KMS-11 (cell line): ENCODE results near the gene ASPSCR1.

Source experiments
- H2AFZ ChIP-seq: fragments of 200-600 bp; sonication (generic); 2 replicates; pipeline ENCODE4 v1.6.1; 2016; ENCODE audit warnings: antibody characterized with exemption, mixed run types, low read depth
- H3K27ac ChIP-seq: fragments of 200-600 bp; sonication (generic); 2 replicates; pipeline ENCODE4 v1.6.1; 2016; ENCODE audit warnings: mild to moderate bottlenecking, mixed run types
- H3K27me3 ChIP-seq: fragments of 200-600 bp; sonication (generic); 2 replicates; pipeline ENCODE4 v1.6.1; 2017; ENCODE audit warnings: mild to moderate bottlenecking, low read depth, mixed run types, moderate library complexity; ENCODE audit not compliant: insufficient read depth
- H3K36me3 ChIP-seq: fragments of 200-600 bp; sonication (generic); 2 replicates; pipeline ENCODE4 v1.6.1; 2017; ENCODE audit warnings: mild to moderate bottlenecking, mixed run types; ENCODE audit not compliant: insufficient read depth
- H3K4me1 ChIP-seq: fragments of 200-600 bp; sonication (generic); 2 replicates; pipeline ENCODE4 v1.6.1; 2016; ENCODE audit warnings: mild to moderate bottlenecking, low read depth, mixed run types; ENCODE audit not compliant: poor library complexity, severe bottlenecking
- H3K4me2 ChIP-seq: fragments of 200-600 bp; sonication (generic); 2 replicates; pipeline ENCODE4 v1.7.0; 2016; ENCODE audit warnings: mild to moderate bottlenecking, mixed run types
- H3K4me3 ChIP-seq: fragments of 200-600 bp; sonication (generic); IDR thresholded peaks from 2 replicates; pipeline ENCODE4 v1.6.1; 2017; ENCODE audit warnings: low read depth, low read length, mixed read lengths; ENCODE audit not compliant: insufficient read depth
- H3K79me2 ChIP-seq: fragments of 200-600 bp; sonication (generic); 2 replicates; pipeline ENCODE4 v1.6.1; 2016; ENCODE audit warnings: low read depth, mixed run types; ENCODE audit not compliant: insufficient read depth
- H3K9ac ChIP-seq: fragments of 200-600 bp; sonication (generic); 2 replicates; pipeline ENCODE4 v1.6.1; 2016; ENCODE audit warnings: mild to moderate bottlenecking, mixed run types
- H4K20me1 ChIP-seq: fragments of 200-600 bp; sonication (generic); 2 replicates; pipeline ENCODE4 v1.6.1; 2016; ENCODE audit warnings: mild to moderate bottlenecking, mixed run types; ENCODE audit not compliant: insufficient read depth
- TF ChIP-seq, protein P1 (sequence below): fragments of 200-600 bp; sonication (generic); conservative IDR thresholded peaks from 2 replicates; pipeline ENCODE4 v1.6.1; 2017; ENCODE audit warnings: low read depth, mild to moderate bottlenecking, antibody characterized with exemption, low read length, moderate library complexity, mixed read lengths

The ASPSCR1 gene

DNA sequence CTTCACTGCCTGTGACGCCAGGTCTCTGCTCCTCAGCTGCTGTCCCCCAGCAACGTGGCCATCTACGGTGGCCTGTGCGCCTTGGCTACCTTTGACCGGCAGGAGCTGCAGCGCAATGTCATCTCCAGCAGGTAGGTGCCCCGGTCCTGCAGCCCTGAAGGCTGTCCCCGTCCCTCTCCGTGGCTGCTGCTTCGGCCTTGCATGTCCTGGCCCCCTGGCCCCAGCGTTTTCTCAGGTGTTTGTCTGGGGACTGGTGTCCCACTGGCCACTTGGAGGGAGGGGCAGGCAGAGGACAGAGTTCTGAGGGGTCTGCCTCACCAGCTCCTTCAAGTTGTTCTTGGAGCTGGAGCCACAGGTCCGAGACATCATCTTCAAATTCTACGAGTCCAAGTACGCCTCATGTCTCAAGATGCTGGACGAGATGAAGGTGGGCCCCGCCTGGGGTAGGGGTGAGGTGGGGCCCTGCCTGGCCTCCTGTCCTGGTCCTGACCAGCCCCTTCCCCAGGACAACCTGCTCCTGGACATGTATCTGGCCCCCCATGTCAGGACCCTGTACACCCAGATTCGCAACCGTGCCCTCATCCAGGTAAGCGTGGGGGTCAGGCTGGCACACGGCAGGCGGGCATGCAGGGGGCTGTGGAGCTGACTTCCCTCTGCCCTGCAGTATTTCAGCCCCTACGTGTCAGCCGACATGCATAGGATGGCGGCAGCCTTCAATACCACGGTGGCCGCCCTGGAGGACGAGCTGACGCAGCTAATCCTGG lies 78.7 kb downstream of the ASPSCR1 start:
- peaks cover 17% of the 10 kb centered on the region; the same call in 1 of the 2 replicates for H3K79me2 ChIP-seq
- no peaks in the 10 kb centered on the region for H3K27me3 ChIP-seq
- peaks cover 13% of the 10 kb centered on the region for H3K4me1 ChIP-seq
- TF ChIP-seq, protein P1, sequence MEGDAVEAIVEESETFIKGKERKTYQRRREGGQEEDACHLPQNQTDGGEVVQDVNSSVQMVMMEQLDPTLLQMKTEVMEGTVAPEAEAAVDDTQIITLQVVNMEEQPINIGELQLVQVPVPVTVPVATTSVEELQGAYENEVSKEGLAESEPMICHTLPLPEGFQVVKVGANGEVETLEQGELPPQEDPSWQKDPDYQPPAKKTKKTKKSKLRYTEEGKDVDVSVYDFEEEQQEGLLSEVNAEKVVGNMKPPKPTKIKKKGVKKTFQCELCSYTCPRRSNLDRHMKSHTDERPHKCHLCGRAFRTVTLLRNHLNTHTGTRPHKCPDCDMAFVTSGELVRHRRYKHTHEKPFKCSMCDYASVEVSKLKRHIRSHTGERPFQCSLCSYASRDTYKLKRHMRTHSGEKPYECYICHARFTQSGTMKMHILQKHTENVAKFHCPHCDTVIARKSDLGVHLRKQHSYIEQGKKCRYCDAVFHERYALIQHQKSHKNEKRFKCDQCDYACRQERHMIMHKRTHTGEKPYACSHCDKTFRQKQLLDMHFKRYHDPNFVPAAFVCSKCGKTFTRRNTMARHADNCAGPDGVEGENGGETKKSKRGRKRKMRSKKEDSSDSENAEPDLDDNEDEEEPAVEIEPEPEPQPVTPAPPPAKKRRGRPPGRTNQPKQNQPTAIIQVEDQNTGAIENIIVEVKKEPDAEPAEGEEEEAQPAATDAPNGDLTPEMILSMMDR, result no peak
- H3K4me3 ChIP-seq, result no peak overlapping the region
- H3K4me2 ChIP-seq, result no peak overlapping the region
- H3K36me3 ChIP-seq, result peaks cover 8% of the 10 kb centered on the region; the same call in 1 of the 2 replicates
- no peaks in the 10 kb centered on the region for H4K20me1 ChIP-seq
- H2AFZ ChIP-seq, result no peak overlapping the region
- H3K27ac ChIP-seq, result no peak overlapping the region
- no peak overlapping the region for H3K9ac ChIP-seq

- Histone ChIP-seq H3K79me2 (peaks cover 17% of the 10 kb centered on the region; the same call in 1 of the 2 replicates), H3K4me1 (peaks cover 13% of the 10 kb centered on the region), H3K4me2 (no peak overlapping the region), H3K9ac (no peak overlapping the region), H3K27ac (no peak overlapping the region), H4K20me1 (no peaks in the 10 kb centered on the region), H3K4me3 (no peak overlapping the region), H3K36me3 (peaks cover 8% of the 10 kb centered on the region; the same call in 1 of the 2 replicates), H2AFZ (no peak overlapping the region), H3K27me3 (no peaks in the 10 kb centered on the region)
- TF ChIP-seq, protein P1, result no peak
Measured at GRCh38 chr17:82056729-82057621, 79.5 kb downstream of the ASPSCR1 start.

- peaks cover 13% of the 10 kb centered on the region for H3K36me3 ChIP-seq
- no peak overlapping the region for H3K9ac ChIP-seq
- H3K79me2 ChIP-seq, result peaks cover 5% of the 10 kb centered on the region; the same call in 1 of the 2 replicates
- no peaks in the 10 kb centered on the region for H3K27me3 ChIP-seq
- H3K4me3 ChIP-seq, result no peak overlapping the region
- TF ChIP-seq, protein P1, result no peak
- no peak overlapping the region for H2AFZ ChIP-seq
- no peaks in the 10 kb centered on the region for H4K20me1 ChIP-seq
- H3K4me2 ChIP-seq, result no peak overlapping the region
- H3K4me1 ChIP-seq, result peaks cover 5% of the 10 kb centered on the region
- no peak overlapping the region for H3K27ac ChIP-seq
Measured at GRCh38 chr17:82058230-82058854, 80.9 kb downstream of the ASPSCR1 start.

GRCh38 chr17:82058855-82059249 lies 81.4 kb downstream of the ASPSCR1 start:
- H3K27ac ChIP-seq, result no peak overlapping the region
- H2AFZ ChIP-seq, result no peak overlapping the region
- peaks cover 13% of the 10 kb centered on the region for H3K36me3 ChIP-seq
- no peaks in the 10 kb centered on the region for H3K79me2 ChIP-seq
- no peaks in the 10 kb centered on the region for H3K4me1 ChIP-seq
- no peak overlapping the region for H3K4me3 ChIP-seq
- no peaks in the 10 kb centered on the region for H4K20me1 ChIP-seq
- no peak overlapping the region for H3K4me2 ChIP-seq
- TF ChIP-seq, protein P1, result no peak
- no peaks in the 10 kb centered on the region for H3K27me3 ChIP-seq
- no peak overlapping the region for H3K9ac ChIP-seq
